ENCODE measurements around the gene CCNF. TPM values are rescaled to one million over a fixed set of nuclear protein-coding genes. Genes with fewer than 3 reads are reported as not detected.

CCNF gene
- total and polyA plus RNA-seq, 2 of the 4 experiments (the other 2 are of a cell fraction) = 8.2 to 20.1 TPM

DNA sequence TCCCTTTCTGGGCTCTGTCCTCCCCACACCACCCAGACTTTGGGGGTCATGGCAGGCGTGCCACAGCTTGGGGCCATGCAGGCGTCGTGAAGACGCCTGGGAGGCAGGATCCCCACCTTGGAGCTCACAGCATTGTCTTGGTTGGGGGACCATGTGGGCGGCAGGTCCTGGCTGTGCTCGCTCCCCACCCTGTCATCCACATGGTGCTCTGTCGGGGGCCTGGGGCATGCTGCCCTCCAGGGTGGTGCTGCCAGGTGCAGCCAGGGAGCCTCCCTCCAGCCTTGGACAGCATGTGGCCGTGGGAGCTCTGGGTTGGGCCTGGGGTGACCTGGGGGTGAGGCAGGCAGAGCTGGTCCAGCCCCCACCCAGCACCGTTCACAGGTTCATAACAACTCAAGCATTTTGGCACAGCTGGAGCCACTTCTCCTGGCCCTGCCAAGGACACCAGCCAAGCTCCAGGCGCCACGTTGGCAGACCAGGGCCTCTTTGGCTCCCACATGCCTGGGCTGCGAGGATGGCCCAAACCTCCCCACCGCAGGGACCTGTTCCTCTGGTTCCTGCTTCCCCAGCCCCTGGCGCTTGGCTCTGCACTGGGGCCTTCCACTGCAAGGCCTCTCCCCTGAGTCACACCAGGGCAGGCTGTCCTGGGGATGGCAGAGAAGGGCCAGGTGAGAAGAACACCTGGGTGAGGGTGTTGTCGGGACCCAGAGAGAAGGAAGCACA is 69.4 kb downstream of the CCNF start:
- no peak overlapping the region for H2AFZ ChIP-seq (replicated peaks; ENCODE audit: low read length, poor library complexity)
- no peaks in the 10 kb centered on the region for H3K9me3 ChIP-seq (ENCODE audit: control insufficient read depth, insufficient read depth, low read length)
- no peak overlapping the region for H3K56ac ChIP-seq (ENCODE audit: extremely low read depth, insufficient read depth, low read length)
- peaks cover 3 to 22% of the 10 kb centered on the region in 2 experiments; a peak in 3 of 4 replicates for H3K79me1 ChIP-seq (ENCODE audit: low read depth in 1 of 2, low read length in 2 of 2)
- no peak overlapping the region for H2BK120ac ChIP-seq (ENCODE audit: low read depth, low read length)
- no peak overlapping the region for H3K4me3 ChIP-seq (ENCODE audit: insufficient read depth, low read depth, low read length)
- H4K91ac ChIP-seq (ENCODE audit: insufficient read depth, low read depth, low read length) = no peak overlapping the region
- dilution Hi-C loops (cut with HindIII; ENCODE audit: low sequenced_read_pairs, unreplicated experiment) (no loop called here), intact Hi-C loops (cut with micrococcal nuclease) (no loop called here), in situ Hi-C loops (cut with MboI; ENCODE audit: low sequenced_read_pairs) (loop anchor here (5.0 kb wide), 1 partner anchor 156 kb away; the partner anchor contains the start of gene ABCA3)
- H3K4me2 ChIP-seq (ENCODE audit: low read depth, low read length) = no peak overlapping the region
- peaks cover 9% of the 10 kb centered on the region for H3K4me1 ChIP-seq (ENCODE audit: control insufficient read depth, insufficient read depth, low read length)
- no peak overlapping the region for H2AK9ac ChIP-seq (replicated peaks; ENCODE audit: low read depth, low read length, poor library complexity)
- WGBS, 2 experiments (ENCODE audit: extremely low coverage in 2 of 2, insufficient read length in 1 of 2) = 91% methylated on average over 5 of the region's 15 CpGs; no CpG with 5 or more reads in 1 of the 2 experiments
- H4K5ac ChIP-seq (ENCODE audit: low read depth, low read length) = no peak overlapping the region
- ChIA-PET CTCF (no interaction called here), POLR2A (ENCODE audit: unreplicated experiment) (no interaction called here)
- H3K23ac ChIP-seq (ENCODE audit: low read depth, low read length) = no peak overlapping the region
- H3K36me3 ChIP-seq (ENCODE audit: control insufficient read depth, insufficient read depth, low read length) = peaks cover 19% of the 10 kb centered on the region; the same call in 1 of the 2 replicates
- H2BK15ac ChIP-seq (ENCODE audit: low read depth, low read length) = no peak overlapping the region
- H3K9me1 ChIP-seq (ENCODE audit: insufficient read depth, low read length) = no peaks in the 10 kb centered on the region
- no peak overlapping the region for H3K14ac ChIP-seq (replicated peaks; ENCODE audit: low read depth, low read length)
- peaks cover 18% of the 10 kb centered on the region for H4K20me1 ChIP-seq (ENCODE audit: insufficient read depth, low read length)
- no peak overlapping the region for H2BK20ac ChIP-seq (ENCODE audit: low read depth, low read length)
- H2AK5ac ChIP-seq (ENCODE audit: low read depth, low read length) = no peak overlapping the region
- ATAC-seq (ENCODE audit: low read depth) (no peak), DNase-seq (no peak)
- no peak overlapping the region for H2BK5ac ChIP-seq (ENCODE audit: low read depth, low read length, poor library complexity, severe bottlenecking)
- no peak overlapping the region for H3K9ac ChIP-seq (ENCODE audit: low read depth, low read length)
- H3K4ac ChIP-seq (ENCODE audit: low read depth, low read length) = no peak overlapping the region
- no TSS peak for BruUV-seq (replicated peaks)
- H3K18ac ChIP-seq (ENCODE audit: low read depth, low read length) = no peak overlapping the region
- TF ChIP-seq POLR2A (IDR thresholded peaks at IDR 0.05; ENCODE audit: low read depth, low read length) = no peak
- no peak overlapping the region for H3K27ac ChIP-seq (ENCODE audit: insufficient read depth, low read length)
- no peaks in the 10 kb centered on the region for H3K27me3 ChIP-seq (ENCODE audit: control insufficient read depth, insufficient read depth, low read length)
- no peak overlapping the region for H4K8ac ChIP-seq (ENCODE audit: low read depth in 2 of 2, low read length in 2 of 2)

Data from IMR-90 (cell line).